ENCODE results near the gene SLCO1B3.

DNA sequence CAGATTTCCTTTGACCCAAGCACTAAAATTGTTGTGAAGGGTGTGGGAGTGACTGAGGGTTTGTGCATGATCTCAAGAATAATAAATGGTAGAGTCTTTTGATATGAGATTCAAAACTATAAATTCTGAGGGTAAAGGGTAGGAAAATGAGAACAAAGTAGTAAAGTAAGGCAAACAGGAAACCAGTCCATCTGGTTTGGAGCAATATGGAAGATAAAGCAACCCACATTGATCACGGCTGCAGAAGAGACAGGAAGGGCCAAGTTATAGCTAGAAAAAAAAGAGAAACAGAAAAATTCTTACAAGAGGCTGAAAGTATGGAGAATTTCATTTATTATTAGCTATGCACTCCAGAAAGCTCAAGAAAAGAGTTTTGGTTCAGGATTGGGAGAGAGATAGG is 4.6 kb upstream of the SLCO1B3 start:
- TF ChIP-seq, protein P1, sequence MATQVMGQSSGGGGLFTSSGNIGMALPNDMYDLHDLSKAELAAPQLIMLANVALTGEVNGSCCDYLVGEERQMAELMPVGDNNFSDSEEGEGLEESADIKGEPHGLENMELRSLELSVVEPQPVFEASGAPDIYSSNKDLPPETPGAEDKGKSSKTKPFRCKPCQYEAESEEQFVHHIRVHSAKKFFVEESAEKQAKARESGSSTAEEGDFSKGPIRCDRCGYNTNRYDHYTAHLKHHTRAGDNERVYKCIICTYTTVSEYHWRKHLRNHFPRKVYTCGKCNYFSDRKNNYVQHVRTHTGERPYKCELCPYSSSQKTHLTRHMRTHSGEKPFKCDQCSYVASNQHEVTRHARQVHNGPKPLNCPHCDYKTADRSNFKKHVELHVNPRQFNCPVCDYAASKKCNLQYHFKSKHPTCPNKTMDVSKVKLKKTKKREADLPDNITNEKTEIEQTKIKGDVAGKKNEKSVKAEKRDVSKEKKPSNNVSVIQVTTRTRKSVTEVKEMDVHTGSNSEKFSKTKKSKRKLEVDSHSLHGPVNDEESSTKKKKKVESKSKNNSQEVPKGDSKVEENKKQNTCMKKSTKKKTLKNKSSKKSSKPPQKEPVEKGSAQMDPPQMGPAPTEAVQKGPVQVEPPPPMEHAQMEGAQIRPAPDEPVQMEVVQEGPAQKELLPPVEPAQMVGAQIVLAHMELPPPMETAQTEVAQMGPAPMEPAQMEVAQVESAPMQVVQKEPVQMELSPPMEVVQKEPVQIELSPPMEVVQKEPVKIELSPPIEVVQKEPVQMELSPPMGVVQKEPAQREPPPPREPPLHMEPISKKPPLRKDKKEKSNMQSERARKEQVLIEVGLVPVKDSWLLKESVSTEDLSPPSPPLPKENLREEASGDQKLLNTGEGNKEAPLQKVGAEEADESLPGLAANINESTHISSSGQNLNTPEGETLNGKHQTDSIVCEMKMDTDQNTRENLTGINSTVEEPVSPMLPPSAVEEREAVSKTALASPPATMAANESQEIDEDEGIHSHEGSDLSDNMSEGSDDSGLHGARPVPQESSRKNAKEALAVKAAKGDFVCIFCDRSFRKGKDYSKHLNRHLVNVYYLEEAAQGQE (IDR thresholded peaks at IDR 0.05; ENCODE audit: insufficient read depth in 1 of 2, low read depth in 2 of 2, low read length in 2 of 2): no peak
- TF ChIP-seq POLR2AphosphoS5 (IDR thresholded peaks at IDR 0.05; ENCODE audit: low read depth, low read length) (no peak), TAF1 (IDR thresholded peaks at IDR 0.05; ENCODE audit: borderline replicate concordance, insufficient read depth, low read length) (no peak), SIN3A (IDR thresholded peaks at IDR 0.05; ENCODE audit: borderline replicate concordance, insufficient read depth, low read length) (no peak)

Data from PFSK-1 (cell line).